IMR-90 (cell line): Measurements from ENCODE around the gene CNGA1. TPM values are rescaled to one million over a fixed set of nuclear protein-coding genes. Genes with fewer than 3 reads are reported as not detected.

Experiments
- ATAC-seq: fragments of 200-7000 bp; cut with Tn5 transposase; 2 replicates; pipeline ENCODE4 v1.9.1; 2020; ENCODE audit warnings: low read depth, mild to moderate bottlenecking, moderate library complexity
- BruUV-seq: library from RNA; stranded (reverse); fragments of 400-500 nt; replicated peaks from 2 replicates; lab custom pipeline; 2021; lab: Mats Ljungman, UMichigan
- CTCF ChIA-PET: fragments of 300-600 bp; formaldehyde crosslinking; extraction: SDS; loops from one replicate; lab custom pipeline; 2021; ENCODE audit warnings: antibody characterized with exemption; lab: Yijun Ruan, JAX
- POLR2A ChIA-PET: fragments of 300-600 bp; sonication (Branson Sonifier 250); formaldehyde crosslinking; loops from one replicate; lab custom pipeline; 2022; ENCODE audit warnings: antibody characterized with exemption; ENCODE audit not compliant: unreplicated experiment; lab: Charles Lee
- DNase-seq: peaks from one replicate; pipeline ENCODE4 v3.0.0; 2013
- H2AFZ ChIP-seq: replicated peaks from 2 replicates; pipeline ENCODE3; 2013; ENCODE audit warnings: low read length, mild to moderate bottlenecking; ENCODE audit not compliant: poor library complexity
- H2AK5ac ChIP-seq: 2 replicates; pipeline ENCODE4 v1.6.1; 2013; ENCODE audit warnings: low read depth, low read length, inconsistent platforms
- H2AK9ac ChIP-seq: replicated peaks from 2 replicates; pipeline ENCODE3; 2013; ENCODE audit warnings: mild to moderate bottlenecking, low read depth, low read length, moderate library complexity; ENCODE audit not compliant: poor library complexity
- H2BK120ac ChIP-seq: 2 replicates; pipeline ENCODE4 v1.6.1; 2013; ENCODE audit warnings: low read depth, low read length, inconsistent platforms
- H2BK15ac ChIP-seq: 3 replicates; pipeline ENCODE4 v1.6.1; 2013; ENCODE audit warnings: low read depth, low read length, inconsistent platforms
- H2BK20ac ChIP-seq: 2 replicates; pipeline ENCODE4 v1.6.1; 2013; ENCODE audit warnings: low read depth, mild to moderate bottlenecking, inconsistent platforms, low read length, moderate library complexity
- H2BK5ac ChIP-seq: 2 replicates; pipeline ENCODE4 v1.6.1; 2013; ENCODE audit warnings: mild to moderate bottlenecking, low read depth, low read length, inconsistent platforms; ENCODE audit not compliant: poor library complexity, severe bottlenecking
- H3K14ac ChIP-seq: replicated peaks from 2 replicates; pipeline ENCODE4 v1.6.1; 2013; ENCODE audit warnings: low read depth, low read length, inconsistent platforms
- H3K18ac ChIP-seq: 2 replicates; pipeline ENCODE4 v1.6.1; 2013; ENCODE audit warnings: low read depth, low read length, control low read depth
- H3K23ac ChIP-seq: 2 replicates; pipeline ENCODE4 v1.6.1; 2013; ENCODE audit warnings: low read depth, low read length, inconsistent platforms
- H3K27ac ChIP-seq: 2 replicates; pipeline ENCODE4 v1.5.1; 2013; ENCODE audit warnings: mild to moderate bottlenecking, control low read depth, low read length; ENCODE audit not compliant: insufficient read depth
- H3K27me3 ChIP-seq: 2 replicates; pipeline ENCODE4 v1.6.1; 2013; ENCODE audit warnings: low read length; ENCODE audit not compliant: control insufficient read depth, insufficient read depth
- H3K36me3 ChIP-seq: 2 replicates; pipeline ENCODE4 v1.6.1; 2013; ENCODE audit warnings: low read length, mixed read lengths; ENCODE audit not compliant: control insufficient read depth, insufficient read depth
- H3K4ac ChIP-seq: 2 replicates; pipeline ENCODE4 v1.6.1; 2013; ENCODE audit warnings: low read depth, low read length, inconsistent platforms
- H3K4me1 ChIP-seq: 2 replicates; pipeline ENCODE4 v1.6.1; 2013; ENCODE audit warnings: low read length, mixed read lengths; ENCODE audit not compliant: control insufficient read depth, insufficient read depth
- H3K4me2 ChIP-seq: 2 replicates; pipeline ENCODE4 v1.6.1; 2013; ENCODE audit warnings: low read depth, mild to moderate bottlenecking, control low read depth, low read length, moderate library complexity
- H3K4me3 ChIP-seq: 2 replicates; pipeline ENCODE4 v1.5.1; 2013; ENCODE audit warnings: low read depth, mild to moderate bottlenecking, control low read depth, low read length, moderate library complexity; ENCODE audit not compliant: insufficient read depth
- H3K56ac ChIP-seq: 2 replicates; pipeline ENCODE4 v1.6.1; 2013; ENCODE audit warnings: low read length, inconsistent platforms; ENCODE audit not compliant: insufficient read depth; ENCODE audit errors: extremely low read depth
- H3K79me1 ChIP-seq, 2 experiments: 2 replicates each; pipeline ENCODE4 v1.6.1; 2013; ENCODE audit warnings: low read length in 2 of 2, inconsistent platforms in 1 of 2, low read depth in 1 of 2
- H3K9ac ChIP-seq: 2 replicates; pipeline ENCODE4 v1.6.1; 2013; ENCODE audit warnings: low read depth, low read length, control low read depth
- H3K9me1 ChIP-seq: 2 replicates; pipeline ENCODE4 v1.6.1; 2013; ENCODE audit warnings: low read length, inconsistent platforms; ENCODE audit not compliant: insufficient read depth
- H3K9me3 ChIP-seq: 2 replicates; pipeline ENCODE4 v1.6.1; 2013; ENCODE audit warnings: low read length; ENCODE audit not compliant: control insufficient read depth, insufficient read depth
- H4K20me1 ChIP-seq: 2 replicates; pipeline ENCODE4 v1.6.1; 2013; ENCODE audit warnings: low read length, inconsistent platforms; ENCODE audit not compliant: insufficient read depth
- H4K5ac ChIP-seq: 2 replicates; pipeline ENCODE4 v1.6.1; 2013; ENCODE audit warnings: mild to moderate bottlenecking, low read depth, low read length, control low read depth
- H4K8ac ChIP-seq, 2 experiments: 2 replicates each; pipeline ENCODE4 v1.6.1; 2013; ENCODE audit warnings: low read depth in 2 of 2, low read length in 2 of 2, control low read depth in 1 of 2, inconsistent platforms in 1 of 2
- H4K91ac ChIP-seq: 2 replicates; pipeline ENCODE4 v1.6.1; 2013; ENCODE audit warnings: low read depth, low read length, inconsistent platforms; ENCODE audit not compliant: insufficient read depth
- BHLHE40 ChIP-seq: fragments of 150-350 bp; IDR thresholded peaks from 2 replicates; pipeline ENCODE4 v1.6.1; 2016; ENCODE audit warnings: mild to moderate bottlenecking, low read depth, low read length
- CHD1 ChIP-seq: IDR thresholded peaks from 2 replicates; pipeline ENCODE4 v1.6.1; 2012; ENCODE audit warnings: low read depth, low read length, improper control_type of control experiment
- CTCF ChIP-seq: conservative IDR thresholded peaks from 2 replicates; pipeline ENCODE4 v1.5.1; 2012; ENCODE audit warnings: mild to moderate bottlenecking, low read depth, low read length, improper control_type of control experiment
- ELK1 ChIP-seq: fragments of 150-350 bp; IDR thresholded peaks from 2 replicates; pipeline ENCODE4 v1.6.1; 2016; ENCODE audit warnings: low read depth, mild to moderate bottlenecking, low read length, moderate library complexity, borderline replicate concordance
- FOS ChIP-seq: fragments of 150-350 bp; IDR thresholded peaks from 2 replicates; pipeline ENCODE4 v1.6.1; 2016; ENCODE audit warnings: low read depth, low read length
- MAFK ChIP-seq: IDR thresholded peaks from 2 replicates; pipeline ENCODE4 v1.6.1; 2012; ENCODE audit warnings: low read depth, low read length, improper control_type of control experiment
- MAZ ChIP-seq: IDR thresholded peaks from 2 replicates; pipeline ENCODE4 v1.6.1; 2012; ENCODE audit warnings: low read depth, mild to moderate bottlenecking, low read length, improper control_type of control experiment, moderate library complexity, borderline replicate concordance
- NFE2L2 ChIP-seq: fragments of 150-350 bp; IDR thresholded peaks from 2 replicates; pipeline ENCODE4 v1.6.1; 2016; ENCODE audit warnings: low read depth, mild to moderate bottlenecking, low read length
- RAD21 ChIP-seq: IDR thresholded peaks from 2 replicates; pipeline ENCODE4 v1.6.1; 2012; ENCODE audit warnings: low read length, improper control_type of control experiment
- RCOR1 ChIP-seq: IDR thresholded peaks from 2 replicates; pipeline ENCODE4 v1.6.1; 2012; ENCODE audit warnings: mild to moderate bottlenecking, low read length, improper control_type of control experiment; ENCODE audit not compliant: insufficient replicate concordance
- SMC3 ChIP-seq: fragments of 150-350 bp; IDR thresholded peaks from 2 replicates; pipeline ENCODE4 v1.6.1; 2016; ENCODE audit warnings: low read depth, mild to moderate bottlenecking, antibody characterized with exemption, low read length, moderate library complexity
- dilution Hi-C: fragments of 300-500 bp; cut with HindIII; formaldehyde crosslinking; loops from one replicate; pipeline ENCODE4 v1.14.3; 2018; ENCODE audit warnings: low sequenced_read_pairs; ENCODE audit not compliant: unreplicated experiment
- in situ Hi-C: fragments of 300-500 bp; cut with MboI; formaldehyde crosslinking; loops from 3 replicates; pipeline ENCODE4 v1.14.3; 2019; ENCODE audit warnings: low sequenced_read_pairs, inconsistent platforms, mixed read lengths
- intact Hi-C: fragments of 100-400 bp; cut with micrococcal nuclease; formaldehyde crosslinking; loops from 2 replicates; pipeline ENCODE4 v1.10.0; 2022
- polyA plus RNA-seq, 3 experiments: library from polyadenylated mRNA; depleted of rRNA; stranded (reverse); fragments of >200 nt; gene quantifications; 2 replicates each; pipeline ENCODE4 v1.2.3, GENCODE V29; 2012; ENCODE audit warnings: low replicate concordance in 1 of 3
- total RNA-seq: library from RNA; depleted of rRNA; stranded (reverse); fragments of >200 nt; gene quantifications from 2 replicates; pipeline ENCODE4 v1.2.3, GENCODE V29; 2012

Gene CNGA1
- total and polyA plus RNA-seq, 2 of the 4 experiments (the other 2 are of a cell fraction): not detected

- Histone ChIP-seq H3K9me3 (no peaks in the 10 kb centered on the region), H3K4ac (no peak overlapping the region), H3K27me3 (no peaks in the 10 kb centered on the region; the same call in 1 of the 2 replicates), H2BK5ac (no peak overlapping the region), H4K5ac (no peak overlapping the region), H4K91ac (no peak overlapping the region), H2AK9ac (no peak overlapping the region), H4K8ac (no peak overlapping the region), H3K4me1 (no peaks in the 10 kb centered on the region), H2AK5ac (no peak overlapping the region), H3K27ac (no peak overlapping the region), H3K23ac (no peak overlapping the region), H3K4me2 (no peak overlapping the region), H3K79me1 (no peaks in the 10 kb centered on the region), H2BK15ac (no peak overlapping the region), H3K9ac (no peak overlapping the region), H3K18ac (no peak overlapping the region), H4K20me1 (no peaks in the 10 kb centered on the region), H3K4me3 (no peak overlapping the region), H3K14ac (no peak overlapping the region), H3K36me3 (no peaks in the 10 kb centered on the region), H3K9me1 (no peaks in the 10 kb centered on the region), H2BK20ac (no peak overlapping the region), H2AFZ (no peak overlapping the region), H3K56ac (no peak overlapping the region), H2BK120ac (no peak overlapping the region)
- BruUV-seq: no TSS peak
- dilution Hi-C loops: no loop called here
- TF ChIP-seq ELK1 (no peak), CHD1 (no peak), CTCF (no peak), MAFK (no peak), BHLHE40 (no peak), FOS (no peak), MAZ (no peak), RCOR1 (no peak), RAD21 (no peak), NFE2L2 (no peak), SMC3 (no peak)
- intact Hi-C loops: loop anchor here (5.0 kb wide), 1 partner anchor 43 kb away; no protein-coding TSS in a partner anchor
- CTCF ChIA-PET: no interaction called here
- ATAC-seq (no peak), DNase-seq (no peak)
- in situ Hi-C loops: no loop called here
- POLR2A ChIA-PET: no interaction called here
Observed at GRCh38 chr4:48039561-48039960, 23.1 kb upstream of the CNGA1 start.
